Smooth muscle cell (in vitro differentiated cells): ENCODE data around the gene SLC28A1. TPM values are rescaled to one million over a fixed set of nuclear protein-coding genes. Genes with fewer than 3 reads are reported as not detected.

ENCODE experiments used
- DNase-seq: peaks from one replicate; lab custom pipeline; 2025; ENCODE audit not compliant: unreplicated experiment; lab: John Stamatoyannopoulos, UW
- H2AFZ ChIP-seq: fragments of 200-600 bp; sonication (generic); 2 replicates; pipeline ENCODE4 v1.6.0; 2016; ENCODE audit warnings: antibody characterized with exemption, low read depth, mild to moderate bottlenecking
- H3F3A ChIP-seq: fragments of 200-600 bp; sonication (generic); 2 replicates; pipeline ENCODE4 v1.6.0; 2017; ENCODE audit warnings: antibody characterized with exemption, low read depth
- H3K27ac ChIP-seq: fragments of 200-600 bp; sonication (generic); 2 replicates; pipeline ENCODE4 v1.5.1; 2016; ENCODE audit warnings: low read depth, mild to moderate bottlenecking
- H3K27me3 ChIP-seq: fragments of 200-600 bp; sonication (generic); 2 replicates; pipeline ENCODE4 v1.6.1; 2016; ENCODE audit warnings: low read depth, mild to moderate bottlenecking
- H3K36me3 ChIP-seq: fragments of 200-600 bp; sonication (generic); 2 replicates; pipeline ENCODE4 v1.5.1; 2016; ENCODE audit warnings: low read depth
- H3K4me1 ChIP-seq: fragments of 200-600 bp; sonication (generic); 2 replicates; pipeline ENCODE4 v1.5.1; 2016; ENCODE audit warnings: low read depth
- H3K4me2 ChIP-seq: fragments of 200-600 bp; sonication (generic); 2 replicates; pipeline ENCODE4 v1.6.0; 2016; ENCODE audit warnings: mild to moderate bottlenecking
- H3K4me3 ChIP-seq: fragments of 200-600 bp; sonication (generic); 2 replicates; pipeline ENCODE4 v1.5.1; 2016; ENCODE audit warnings: mild to moderate bottlenecking
- H3K79me2 ChIP-seq: fragments of 200-600 bp; sonication (generic); 2 replicates; pipeline ENCODE4 v1.6.0; 2016; ENCODE audit warnings: low read depth, mild to moderate bottlenecking
- H3K9ac ChIP-seq: fragments of 200-600 bp; sonication (generic); 2 replicates; pipeline ENCODE4 v1.6.0; 2016; ENCODE audit warnings: low read depth
- H3K9me3 ChIP-seq: fragments of 200-600 bp; sonication (generic); replicated peaks from 2 replicates; pipeline ENCODE4 v1.5.1; 2016; ENCODE audit warnings: low read depth
- H4K20me1 ChIP-seq: fragments of 200-600 bp; sonication (generic); 2 replicates; pipeline ENCODE4 v1.6.0; 2016; ENCODE audit warnings: low read depth
- CTCF ChIP-seq: fragments of 200-600 bp; sonication (generic); IDR thresholded peaks from 2 replicates; pipeline ENCODE4 v1.5.1; 2017; ENCODE audit warnings: borderline replicate concordance, mild to moderate bottlenecking, antibody characterized with exemption; ENCODE audit not compliant: insufficient read depth, poor library complexity, severe bottlenecking
- WGBS: methylation state at CpG from one replicate; pipeline ENCODE4 v1.1.7; 2016; ENCODE audit warnings: low lambda C conversion rate; 5-methylcytosine and 5-hydroxymethylcytosine counted together
- polyA plus RNA-seq: library from polyadenylated mRNA; unstranded; fragments of >200 nt; fragmentation: Nextera tagmentation; extraction: Ambion mirVana; gene quantifications from 2 replicates; pipeline ENCODE4 v1.2.1, GENCODE V29; 2016
- total RNA-seq: library from RNA; depleted of rRNA; stranded (reverse); fragments of >200 nt; gene quantifications from 2 replicates; pipeline ENCODE4 v1.2.3, GENCODE V29; 2014

Gene SLC28A1
- total and polyA plus RNA-seq, 2 experiments from 2014 or later: 0.09 TPM; not detected in 1

- Histone ChIP-seq H3K4me3 (no peak overlapping the region), H3K4me2 (no peak overlapping the region), H3K79me2 (peaks cover 6% of the 10 kb centered on the region), H3K27ac (no peak overlapping the region), H3K36me3 (no peaks in the 10 kb centered on the region), H3K4me1 (no peaks in the 10 kb centered on the region), H3K9ac (no peak overlapping the region), H4K20me1 (no peaks in the 10 kb centered on the region), H3K27me3 (no peaks in the 10 kb centered on the region), H2AFZ (no peak overlapping the region), H3F3A (no peaks in the 10 kb centered on the region), H3K9me3 (no peaks in the 10 kb centered on the region)
- no peak for DNase-seq
- no peak for TF ChIP-seq CTCF
Measured at GRCh38 chr15:84847382-84847781, 37.1 kb upstream of the SLC28A1 start.

GRCh38 chr15:84852212-84852611, 32.2 kb upstream of the SLC28A1 start:
- no peak for TF ChIP-seq CTCF
- Histone ChIP-seq H3K27ac (no peak overlapping the region), H4K20me1 (no peaks in the 10 kb centered on the region), H2AFZ (no peak overlapping the region), H3K9ac (no peak overlapping the region), H3K4me2 (no peak overlapping the region), H3K27me3 (no peaks in the 10 kb centered on the region), H3F3A (no peaks in the 10 kb centered on the region), H3K36me3 (no peaks in the 10 kb centered on the region), H3K4me1 (no peaks in the 10 kb centered on the region), H3K4me3 (no peak overlapping the region), H3K79me2 (no peaks in the 10 kb centered on the region), H3K9me3 (no peaks in the 10 kb centered on the region)
- DNase-seq: no peak
- 90% methylated on average over 5 of the region's 5 CpGs for WGBS

GRCh38 chr15:84855136-84855535, 29.3 kb upstream of the SLC28A1 start:
- Histone ChIP-seq H3K27ac (no peak overlapping the region), H3F3A (no peaks in the 10 kb centered on the region), H3K4me3 (no peak overlapping the region), H4K20me1 (no peaks in the 10 kb centered on the region), H3K9me3 (no peaks in the 10 kb centered on the region), H3K4me2 (no peak overlapping the region), H2AFZ (no peak overlapping the region), H3K4me1 (no peaks in the 10 kb centered on the region), H3K36me3 (no peaks in the 10 kb centered on the region), H3K79me2 (no peaks in the 10 kb centered on the region), H3K9ac (no peak overlapping the region), H3K27me3 (no peaks in the 10 kb centered on the region)
- WGBS: 83% methylated on average over 9 of the region's 9 CpGs
- TF ChIP-seq CTCF: no peak
- no peak for DNase-seq

- Histone ChIP-seq H3K4me1 (no peaks in the 10 kb centered on the region), H3K4me2 (no peak overlapping the region), H3K36me3 (no peaks in the 10 kb centered on the region), H3K79me2 (no peaks in the 10 kb centered on the region), H3K27me3 (no peaks in the 10 kb centered on the region), H3F3A (no peaks in the 10 kb centered on the region), H3K9me3 (no peaks in the 10 kb centered on the region), H4K20me1 (no peaks in the 10 kb centered on the region), H3K27ac (no peak overlapping the region), H3K9ac (no peak overlapping the region), H2AFZ (no peak overlapping the region), H3K4me3 (no peak overlapping the region)
- no peak for DNase-seq
- TF ChIP-seq CTCF: no peak
Measured at GRCh38 chr15:84855765-84856164, 28.7 kb upstream of the SLC28A1 start.
